ENCODE data around the gene FLYWCH2. TPM values are rescaled to one million over a fixed set of nuclear protein-coding genes. Genes with fewer than 3 reads are reported as not detected.

Gene FLYWCH2
- total RNA-seq, 1 donor from 2014 or later = 36.5 TPM

DNA sequence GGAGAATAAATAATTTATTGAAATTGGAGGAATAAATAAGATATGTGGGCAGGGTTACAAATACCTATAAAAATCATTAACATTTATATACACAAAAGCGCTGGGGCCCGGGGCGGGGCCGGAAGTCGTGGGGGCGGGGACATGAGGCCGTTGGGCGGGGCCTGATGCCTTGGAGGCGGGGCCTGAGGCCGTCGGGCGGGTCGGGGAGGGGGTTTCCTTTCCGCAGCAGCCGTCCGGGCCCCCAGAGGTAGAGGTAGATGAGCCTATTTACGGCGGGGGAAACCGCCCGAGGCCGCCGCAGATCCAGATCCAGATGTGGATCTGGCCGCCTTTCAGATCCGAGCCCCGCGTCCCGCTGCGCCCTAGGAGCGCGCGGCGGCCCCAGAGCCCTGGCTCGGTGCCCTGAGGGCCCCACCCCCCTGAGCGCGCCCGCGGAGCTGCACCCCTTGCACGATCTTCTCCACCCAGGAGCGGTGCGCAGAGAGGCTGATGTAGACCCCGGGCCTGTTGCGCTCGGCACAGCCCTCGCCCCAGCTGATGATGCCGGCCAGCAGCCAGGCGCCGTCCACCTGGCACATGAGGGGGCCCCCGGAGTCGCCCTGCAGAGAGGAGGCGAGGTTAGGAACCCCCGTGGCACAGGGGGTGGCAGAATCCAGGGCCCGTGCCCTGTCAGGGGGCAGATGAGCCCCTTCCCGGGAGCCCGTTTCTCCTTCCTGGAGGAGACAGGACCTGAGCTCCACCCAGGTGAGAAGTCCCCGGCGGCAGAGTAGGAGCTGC is 30.1 kb upstream of the FLYWCH2 start:
- Mint-ChIP-seq H3K27me3 (ENCODE audit: low read depth, unreplicated experiment) (peaks cover 11% of the 10 kb centered on the region), H3K9me3 (ENCODE audit: unreplicated experiment) (peaks cover 5% of the 10 kb centered on the region), H3K36me3 (ENCODE audit: low read depth, unreplicated experiment) (no peaks in the 10 kb centered on the region), H3K27ac (ENCODE audit: unreplicated experiment) (no peak overlapping the region), H3K4me3 (ENCODE audit: unreplicated experiment) (no peak overlapping the region), H3K4me1 (ENCODE audit: low read depth, unreplicated experiment) (peaks cover 2% of the 10 kb centered on the region)
- H3K27ac ChIP-seq (ENCODE audit: low read depth, low read length) = no peak overlapping the region
- H3K9ac ChIP-seq (ENCODE audit: low read length) = no peak overlapping the region
- peaks cover 6% of the 10 kb centered on the region for H3K27me3 ChIP-seq (ENCODE audit: insufficient read depth, low read length)
- H3K9me3 ChIP-seq (ENCODE audit: insufficient read depth, low read depth, low read length) = no peaks in the 10 kb centered on the region
- no peaks in the 10 kb centered on the region for H3K79me2 ChIP-seq (ENCODE audit: insufficient read depth, low read length)
- H3K4me2 ChIP-seq (ENCODE audit: low read length) = no peak overlapping the region
- no peaks in the 10 kb centered on the region for H4K20me1 ChIP-seq (ENCODE audit: insufficient read depth, low read length)
- H3K4me1 ChIP-seq (ENCODE audit: insufficient read depth, low read length) = peaks cover 3% of the 10 kb centered on the region
- no peak overlapping the region for H3K4me3 ChIP-seq (ENCODE audit: insufficient read depth, low read depth, low read length)
- no peaks in the 10 kb centered on the region for H3K36me3 ChIP-seq (ENCODE audit: insufficient read depth, low read length)
- DNase-seq (ENCODE audit: low read depth) (no peak), FAIRE-seq (no peak)
- TF ChIP-seq, protein P1, sequence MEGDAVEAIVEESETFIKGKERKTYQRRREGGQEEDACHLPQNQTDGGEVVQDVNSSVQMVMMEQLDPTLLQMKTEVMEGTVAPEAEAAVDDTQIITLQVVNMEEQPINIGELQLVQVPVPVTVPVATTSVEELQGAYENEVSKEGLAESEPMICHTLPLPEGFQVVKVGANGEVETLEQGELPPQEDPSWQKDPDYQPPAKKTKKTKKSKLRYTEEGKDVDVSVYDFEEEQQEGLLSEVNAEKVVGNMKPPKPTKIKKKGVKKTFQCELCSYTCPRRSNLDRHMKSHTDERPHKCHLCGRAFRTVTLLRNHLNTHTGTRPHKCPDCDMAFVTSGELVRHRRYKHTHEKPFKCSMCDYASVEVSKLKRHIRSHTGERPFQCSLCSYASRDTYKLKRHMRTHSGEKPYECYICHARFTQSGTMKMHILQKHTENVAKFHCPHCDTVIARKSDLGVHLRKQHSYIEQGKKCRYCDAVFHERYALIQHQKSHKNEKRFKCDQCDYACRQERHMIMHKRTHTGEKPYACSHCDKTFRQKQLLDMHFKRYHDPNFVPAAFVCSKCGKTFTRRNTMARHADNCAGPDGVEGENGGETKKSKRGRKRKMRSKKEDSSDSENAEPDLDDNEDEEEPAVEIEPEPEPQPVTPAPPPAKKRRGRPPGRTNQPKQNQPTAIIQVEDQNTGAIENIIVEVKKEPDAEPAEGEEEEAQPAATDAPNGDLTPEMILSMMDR (IDR thresholded peaks at IDR 0.05; ENCODE audit: insufficient read depth, low read depth, low read length) = no peak
- no peak for TF ChIP-seq EZH2 (IDR thresholded peaks at IDR 0.05; ENCODE audit: insufficient read depth, low read length)
- H2AFZ ChIP-seq (ENCODE audit: low read depth, low read length) = no peak overlapping the region

DNA sequence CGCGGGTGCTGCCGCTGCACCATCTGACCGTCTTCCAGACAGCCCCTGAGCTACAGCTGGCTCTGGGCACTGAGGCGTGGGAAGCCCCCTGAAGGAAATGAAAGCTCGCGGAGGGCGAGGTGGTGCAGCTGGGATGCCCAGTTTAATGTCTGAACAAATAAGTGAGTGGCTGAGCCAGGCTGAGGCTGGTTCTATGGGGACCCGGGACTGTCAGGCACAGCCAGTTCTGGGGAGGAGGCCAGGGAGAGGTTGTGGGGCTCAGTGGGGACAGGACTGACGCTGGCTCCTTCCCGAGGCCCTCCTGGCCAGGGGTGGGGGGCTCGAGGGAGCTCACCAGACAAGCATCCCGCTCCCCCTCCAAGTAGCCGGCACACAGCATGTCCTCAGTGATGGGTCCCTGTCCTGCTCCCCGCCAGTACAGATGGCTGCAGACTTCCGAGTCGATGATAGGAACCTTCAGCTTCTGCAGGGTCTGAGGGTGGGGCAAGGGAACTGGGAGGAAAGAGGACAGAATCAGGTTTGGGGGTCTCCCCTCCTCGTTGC is 29.4 kb upstream of the FLYWCH2 start:
- H3K36me3 Mint-ChIP-seq (ENCODE audit: low read depth, unreplicated experiment) = no peaks in the 10 kb centered on the region
- H2AFZ ChIP-seq (ENCODE audit: low read depth, low read length) = no peak overlapping the region

More for the DNA sequence above, 29.4 kb upstream of the FLYWCH2 start:
- no peak for FAIRE-seq
- Mint-ChIP-seq H3K9me3 (ENCODE audit: unreplicated experiment) (peaks cover 5% of the 10 kb centered on the region), H3K4me3 (ENCODE audit: unreplicated experiment) (no peak overlapping the region), H3K27me3 (ENCODE audit: low read depth, unreplicated experiment) (peaks cover 11% of the 10 kb centered on the region), H3K27ac (ENCODE audit: unreplicated experiment) (no peak overlapping the region), H3K4me1 (ENCODE audit: low read depth, unreplicated experiment) (peaks cover 2% of the 10 kb centered on the region)
- Histone ChIP-seq H3K36me3 (ENCODE audit: insufficient read depth, low read length) (no peaks in the 10 kb centered on the region), H3K27me3 (ENCODE audit: insufficient read depth, low read length) (peaks cover 6% of the 10 kb centered on the region), H3K9me3 (ENCODE audit: insufficient read depth, low read depth, low read length) (no peaks in the 10 kb centered on the region), H3K27ac (ENCODE audit: low read depth, low read length) (no peak overlapping the region), H3K4me1 (ENCODE audit: insufficient read depth, low read length) (peaks cover 5% of the 10 kb centered on the region), H3K79me2 (ENCODE audit: insufficient read depth, low read length) (no peaks in the 10 kb centered on the region), H3K4me3 (ENCODE audit: insufficient read depth, low read depth, low read length) (no peak overlapping the region), H3K4me2 (ENCODE audit: low read length) (no peak overlapping the region), H4K20me1 (ENCODE audit: insufficient read depth, low read length) (no peaks in the 10 kb centered on the region), H3K9ac (ENCODE audit: low read length) (no peak overlapping the region)
- no peak for DNase-seq (ENCODE audit: low read depth)
- TF ChIP-seq EZH2 (IDR thresholded peaks at IDR 0.05; ENCODE audit: insufficient read depth, low read length) = no peak
- TF ChIP-seq, protein P1 (IDR thresholded peaks at IDR 0.05; ENCODE audit: insufficient read depth, low read depth, low read length) = no peak
